H9 (cell line): ENCODE data around the gene AURKA. TPM values are rescaled to one million over a fixed set of nuclear protein-coding genes. Genes with fewer than 3 reads are reported as not detected.

Source experiments
- DNase-seq: peaks from one replicate; pipeline ENCODE4 v3.0.0-alpha.2; 2017
- H2AFZ ChIP-seq: one replicate; pipeline ENCODE4 v1.6.1; 2013; ENCODE audit warnings: mild to moderate bottlenecking, low read length, control low read depth, moderate library complexity
- H2AK5ac ChIP-seq: 2 replicates; pipeline ENCODE4 v1.6.1; 2013; ENCODE audit warnings: low read length, control low read depth, mixed read lengths; ENCODE audit not compliant: insufficient read length
- H2BK120ac ChIP-seq: one replicate; pipeline ENCODE4 v1.6.1; 2013; ENCODE audit warnings: low read depth, mild to moderate bottlenecking, low read length, control low read depth, inconsistent platforms; ENCODE audit not compliant: poor library complexity, severe bottlenecking
- H2BK12ac ChIP-seq: 2 replicates; pipeline ENCODE4 v1.6.1; 2013; ENCODE audit warnings: low read length, control low read depth, mixed read lengths, low read depth; ENCODE audit not compliant: insufficient read length
- H2BK15ac ChIP-seq: 2 replicates; pipeline ENCODE4 v1.6.1; 2013; ENCODE audit warnings: low read depth, low read length, control low read depth
- H2BK20ac ChIP-seq: one replicate; pipeline ENCODE4 v1.6.1; 2013; ENCODE audit warnings: low read depth, mild to moderate bottlenecking, low read length, control low read depth, inconsistent platforms; ENCODE audit not compliant: poor library complexity, severe bottlenecking
- H2BK5ac ChIP-seq: 2 replicates; pipeline ENCODE4 v1.6.1; 2013; ENCODE audit warnings: low read length, control low read depth, mixed read lengths; ENCODE audit not compliant: insufficient read length
- H3K14ac ChIP-seq: 2 replicates; pipeline ENCODE4 v1.6.1; 2013; ENCODE audit warnings: low read length, control low read depth; ENCODE audit not compliant: insufficient read depth
- H3K18ac ChIP-seq: 2 replicates; pipeline ENCODE4 v1.6.1; 2013; ENCODE audit warnings: low read depth, mild to moderate bottlenecking, mixed read lengths, low read length, control low read depth; ENCODE audit not compliant: insufficient read length
- H3K23ac ChIP-seq: 2 replicates; pipeline ENCODE4 v1.6.1; 2013; ENCODE audit warnings: low read length, control low read depth, mixed read lengths, low read depth; ENCODE audit not compliant: insufficient read length
- H3K23me2 ChIP-seq: 2 replicates; pipeline ENCODE4 v1.6.1; 2013; ENCODE audit warnings: low read depth, mild to moderate bottlenecking, mixed read lengths, low read length, control low read depth; ENCODE audit not compliant: insufficient read length, poor library complexity, severe bottlenecking
- H3K27ac ChIP-seq: 2 replicates; pipeline ENCODE4 v1.5.1; 2013; ENCODE audit warnings: low read length, control low read depth, mixed read lengths, low read depth; ENCODE audit not compliant: insufficient read length
- H3K27me3 ChIP-seq: 2 replicates; pipeline ENCODE4 v1.6.1; 2013; ENCODE audit warnings: low read length, control low read depth, inconsistent platforms; ENCODE audit not compliant: insufficient read depth
- H3K4ac ChIP-seq: 2 replicates; pipeline ENCODE4 v1.6.1; 2013; ENCODE audit warnings: low read depth, mild to moderate bottlenecking, control low read depth, inconsistent platforms, low read length, moderate library complexity
- H3K4me1 ChIP-seq: 2 replicates; pipeline ENCODE4 v1.6.1; 2013; ENCODE audit warnings: low read length, control low read depth, inconsistent platforms; ENCODE audit not compliant: insufficient read depth
- H3K4me2 ChIP-seq: 2 replicates; pipeline ENCODE4 v1.6.1; 2013; ENCODE audit warnings: low read length, control low read depth, mixed read lengths; ENCODE audit not compliant: insufficient read length, insufficient read depth
- H3K56ac ChIP-seq: 2 replicates; pipeline ENCODE4 v1.6.1; 2013; ENCODE audit warnings: low read depth, mild to moderate bottlenecking, mixed read lengths, low read length, control low read depth; ENCODE audit not compliant: insufficient read length
- H3K79me1 ChIP-seq: 2 replicates; pipeline ENCODE4 v1.6.1; 2013; ENCODE audit warnings: low read depth, mild to moderate bottlenecking, moderate library complexity, low read length, control low read depth, inconsistent platforms; ENCODE audit not compliant: insufficient read depth, poor library complexity, severe bottlenecking
- H3K79me2 ChIP-seq: 2 replicates; pipeline ENCODE4 v1.6.1; 2013; ENCODE audit warnings: low read length, control low read depth, inconsistent platforms; ENCODE audit not compliant: insufficient read depth
- H3K9ac ChIP-seq: 2 replicates; pipeline ENCODE4 v1.6.1; 2013; ENCODE audit warnings: low read length, control low read depth, mixed read lengths; ENCODE audit not compliant: insufficient read length; ENCODE audit errors: extremely low read depth
- H3K9me3 ChIP-seq: one replicate; pipeline ENCODE4 v1.6.1; 2013; ENCODE audit warnings: low read depth, low read length, inconsistent platforms; ENCODE audit not compliant: control insufficient read depth
- H3T11ph ChIP-seq: one replicate; pipeline ENCODE4 v1.6.1; 2013; ENCODE audit warnings: mild to moderate bottlenecking, low read length, control low read depth, inconsistent platforms
- H4K20me1 ChIP-seq: one replicate; pipeline ENCODE4 v1.6.1; 2013; ENCODE audit not compliant: control insufficient read depth, insufficient read length, insufficient read depth
- H4K5ac ChIP-seq: 2 replicates; pipeline ENCODE4 v1.6.1; 2013; ENCODE audit warnings: low read depth, mild to moderate bottlenecking, mixed read lengths, low read length, control low read depth; ENCODE audit not compliant: insufficient read length
- H4K8ac ChIP-seq: replicated peaks from 2 replicates; pipeline ENCODE4 v1.6.1; 2013; ENCODE audit warnings: low read length, control low read depth, mixed read lengths, low read depth; ENCODE audit not compliant: insufficient read length
- H4K91ac ChIP-seq: 2 replicates; pipeline ENCODE4 v1.6.1; 2013; ENCODE audit warnings: low read depth, mild to moderate bottlenecking, moderate library complexity, mixed read lengths, low read length, control low read depth; ENCODE audit not compliant: insufficient read length
- H3K27ac Mint-ChIP-seq, 3 experiments: 2 replicates in 2 of 3; 3 replicates in 1 of 3; pipeline ENCODE4 v1.8.0; 2020 to 2021; ENCODE audit warnings: mixed read lengths in 3 of 3, mild to moderate bottlenecking in 1 of 3, moderate library complexity in 1 of 3
- H3K27me3 Mint-ChIP-seq: 2 replicates; pipeline ENCODE4 v1.8.0; 2021; ENCODE audit warnings: low read depth, mild to moderate bottlenecking, moderate library complexity, mixed read lengths
- H3K36me3 Mint-ChIP-seq, 3 experiments: 2 replicates in 2 of 3; 3 replicates in 1 of 3; pipeline ENCODE4 v1.8.0; 2020 to 2021; ENCODE audit warnings: low read depth in 3 of 3, mixed read lengths in 3 of 3; ENCODE audit not compliant: insufficient read depth in 1 of 3
- H3K4me1 Mint-ChIP-seq, 2 experiments: 2 replicates each; pipeline ENCODE4 v1.8.0; 2020; ENCODE audit warnings: mixed read lengths in 2 of 2
- H3K4me3 Mint-ChIP-seq, 2 experiments: 2 replicates in 1 of 2; 3 replicates in 1 of 2; pipeline ENCODE4 v1.8.0; 2020 to 2021; ENCODE audit warnings: mild to moderate bottlenecking in 2 of 2, mixed read lengths in 2 of 2, moderate library complexity in 1 of 2
- H3K9me3 Mint-ChIP-seq, 2 experiments: 2 replicates in 1 of 2; 3 replicates in 1 of 2; pipeline ENCODE4 v1.8.0; 2020; ENCODE audit warnings: mild to moderate bottlenecking in 2 of 2, mixed read lengths in 2 of 2, moderate library complexity in 1 of 2
- CTCF ChIP-seq: fragments of 200-600 bp; sonication (generic); conservative IDR thresholded peaks from 3 replicates; pipeline ENCODE4 v1.8.0; 2021; ENCODE audit warnings: antibody characterized with exemption, mild to moderate bottlenecking
- WGBS: extraction: QIAGEN DNeasy Blood & Tissue Kit; methylation state at CpG from one replicate; pipeline ENCODE4 v1.1.7; 2013; ENCODE audit warnings: missing lambda C conversion rate, low lambda C conversion rate, mixed read lengths; ENCODE audit not compliant: insufficient read length; ENCODE audit errors: extremely low coverage; 5-methylcytosine and 5-hydroxymethylcytosine counted together
- total RNA-seq: library from RNA; stranded (reverse); gene quantifications from 2 replicates; pipeline ENCODE4 v1.2.1, GENCODE V29; 2021

The AURKA gene
- total RNA-seq, 1 experiment from 2014 or later = 86.8 TPM

GRCh38 chr20:56422824-56423189, 30.8 kb upstream of the AURKA start:
- Histone ChIP-seq H3K56ac (no peak overlapping the region), H4K91ac (no peak overlapping the region), H3T11ph (no peak overlapping the region), H3K9me3 (no peaks in the 10 kb centered on the region), H2BK120ac (no peak overlapping the region), H3K4ac (no peak overlapping the region), H3K14ac (no peak overlapping the region), H3K4me2 (no peak overlapping the region), H4K20me1 (no peaks in the 10 kb centered on the region), H3K9ac (no peak overlapping the region), H4K5ac (no peak overlapping the region), H3K18ac (no peak overlapping the region), H3K23me2 (no peaks in the 10 kb centered on the region), H4K8ac (no peak overlapping the region), H3K27me3 (no peaks in the 10 kb centered on the region; the same call in 1 of the 2 replicates), H3K27ac (no peak overlapping the region), H3K23ac (no peak overlapping the region), H2AK5ac (no peak overlapping the region), H3K4me1 (no peaks in the 10 kb centered on the region; the same call in 1 of the 2 replicates), H3K79me2 (no peaks in the 10 kb centered on the region), H3K79me1 (no peaks in the 10 kb centered on the region), H2BK20ac (no peak overlapping the region), H2BK15ac (no peak overlapping the region), H2BK12ac (no peak overlapping the region), H2BK5ac (no peak overlapping the region), H2AFZ (no peak overlapping the region)
- DNase-seq = no peak
- no CpG with 5 or more reads among the region's 4 CpGs for WGBS
- no peak for TF ChIP-seq CTCF
- Mint-ChIP-seq H3K4me3 (no peak overlapping the region), H3K27ac (no peak overlapping the region), H3K36me3 (no peaks in the 10 kb centered on the region), H3K4me1 (peaks cover 9 to 10% of the 10 kb centered on the region in 2 experiments), H3K9me3 (no peaks in the 10 kb centered on the region), H3K27me3 (peaks cover 84% of the 10 kb centered on the region)
